ENCODE results near the gene DEF6. TPM values are rescaled to one million over a fixed set of nuclear protein-coding genes. Genes with fewer than 3 reads are reported as not detected.

The DEF6 gene, protein sequence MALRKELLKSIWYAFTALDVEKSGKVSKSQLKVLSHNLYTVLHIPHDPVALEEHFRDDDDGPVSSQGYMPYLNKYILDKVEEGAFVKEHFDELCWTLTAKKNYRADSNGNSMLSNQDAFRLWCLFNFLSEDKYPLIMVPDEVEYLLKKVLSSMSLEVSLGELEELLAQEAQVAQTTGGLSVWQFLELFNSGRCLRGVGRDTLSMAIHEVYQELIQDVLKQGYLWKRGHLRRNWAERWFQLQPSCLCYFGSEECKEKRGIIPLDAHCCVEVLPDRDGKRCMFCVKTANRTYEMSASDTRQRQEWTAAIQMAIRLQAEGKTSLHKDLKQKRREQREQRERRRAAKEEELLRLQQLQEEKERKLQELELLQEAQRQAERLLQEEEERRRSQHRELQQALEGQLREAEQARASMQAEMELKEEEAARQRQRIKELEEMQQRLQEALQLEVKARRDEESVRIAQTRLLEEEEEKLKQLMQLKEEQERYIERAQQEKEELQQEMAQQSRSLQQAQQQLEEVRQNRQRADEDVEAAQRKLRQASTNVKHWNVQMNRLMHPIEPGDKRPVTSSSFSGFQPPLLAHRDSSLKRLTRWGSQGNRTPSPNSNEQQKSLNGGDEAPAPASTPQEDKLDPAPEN
- total RNA-seq (2022; extraction: Qiagen RNA extraction), result 0.03 to 0.08 TPM (median 0.06 TPM) in 4 of 5 replicates, not detected in the other

DNA sequence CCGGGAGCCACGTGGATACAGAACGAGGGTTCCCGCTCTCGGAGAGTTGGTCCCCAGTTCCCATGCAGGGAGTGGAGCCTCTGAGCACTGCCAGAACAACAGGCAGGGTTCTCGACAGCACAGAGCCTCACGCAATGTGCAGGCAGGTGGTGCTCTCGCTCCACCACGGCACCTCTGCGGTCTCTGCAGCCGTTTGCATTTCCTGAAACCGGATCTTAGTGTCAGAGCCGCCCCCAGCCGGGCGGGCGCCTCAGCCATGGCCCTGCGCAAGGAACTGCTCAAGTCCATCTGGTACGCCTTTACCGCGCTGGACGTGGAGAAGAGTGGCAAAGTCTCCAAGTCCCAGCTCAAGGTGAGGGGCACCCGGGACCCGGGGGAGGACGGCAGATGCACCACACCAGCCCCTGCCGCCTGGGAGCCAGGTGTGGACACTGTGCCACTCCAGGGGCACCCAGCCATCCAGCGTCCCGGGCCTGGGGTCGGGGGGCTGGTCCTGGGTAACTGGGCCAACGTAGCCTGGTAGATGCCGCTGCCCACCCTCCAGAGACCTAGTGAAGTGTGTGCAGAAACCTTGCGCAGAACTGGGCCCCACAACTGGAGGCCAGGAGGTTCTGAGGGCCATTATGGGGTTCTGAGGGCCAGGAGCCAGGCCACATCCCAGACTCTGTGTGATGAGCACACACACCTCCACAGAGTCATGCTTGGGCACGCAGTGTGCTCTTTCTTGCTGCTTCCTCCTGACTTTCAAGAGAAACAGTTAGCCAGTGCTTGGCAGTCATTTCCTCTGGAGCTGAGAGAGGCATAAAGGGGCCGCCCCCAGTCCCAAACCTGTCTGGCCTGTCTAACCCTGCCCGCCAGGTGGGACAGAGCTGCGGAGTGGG is at the start of gene DEF6:
TSS of gene DEF6 (plus strand) at position 218 of the 881 bp plus-strand sequence. CDS start at position 257, 39 bp downstream.

DNA sequence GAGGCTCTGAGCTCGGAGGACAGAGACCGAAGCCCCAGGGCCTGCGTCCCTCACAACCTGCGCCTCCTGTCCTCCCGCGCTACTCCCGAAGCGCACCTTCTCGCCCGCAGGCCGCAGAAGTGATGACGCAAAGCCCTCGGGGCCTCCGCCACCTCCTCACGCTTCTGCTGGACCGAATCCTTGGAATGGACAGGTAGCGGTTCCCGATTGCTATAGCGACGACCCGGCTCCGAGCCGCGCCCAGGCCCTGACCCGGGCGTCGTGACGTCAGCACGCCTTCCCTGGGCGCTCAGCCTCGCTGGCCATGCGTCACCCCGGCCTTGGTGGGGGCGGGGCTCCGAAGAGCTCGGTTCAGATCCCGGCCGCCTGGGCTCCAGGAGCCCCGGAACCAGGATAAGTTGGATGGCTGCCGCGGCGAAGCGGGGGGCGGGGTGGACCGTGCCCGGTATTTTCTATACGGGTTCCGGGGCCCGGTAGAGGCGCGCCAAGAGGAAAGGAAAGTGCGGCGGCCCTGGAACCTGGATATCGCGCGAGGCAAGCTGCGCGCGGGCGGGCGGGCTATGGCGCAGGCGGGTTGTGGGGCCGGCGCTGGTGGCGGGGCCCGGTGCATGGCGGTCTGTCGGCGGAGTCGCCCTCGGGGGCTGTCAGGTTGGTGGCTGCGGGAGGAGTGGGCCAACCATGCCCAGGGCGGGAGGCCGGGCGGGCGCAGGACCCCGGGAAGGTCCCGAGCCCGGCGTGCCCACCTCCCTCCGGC is 38.2 kb upstream of the DEF6 start, which contains the start of gene ZNF76:
TSS of gene ZNF76 (plus strand) at position 542 of the 754 bp plus-strand sequence. CDS start 21,417 bp downstream, outside the sequence.

DNA sequence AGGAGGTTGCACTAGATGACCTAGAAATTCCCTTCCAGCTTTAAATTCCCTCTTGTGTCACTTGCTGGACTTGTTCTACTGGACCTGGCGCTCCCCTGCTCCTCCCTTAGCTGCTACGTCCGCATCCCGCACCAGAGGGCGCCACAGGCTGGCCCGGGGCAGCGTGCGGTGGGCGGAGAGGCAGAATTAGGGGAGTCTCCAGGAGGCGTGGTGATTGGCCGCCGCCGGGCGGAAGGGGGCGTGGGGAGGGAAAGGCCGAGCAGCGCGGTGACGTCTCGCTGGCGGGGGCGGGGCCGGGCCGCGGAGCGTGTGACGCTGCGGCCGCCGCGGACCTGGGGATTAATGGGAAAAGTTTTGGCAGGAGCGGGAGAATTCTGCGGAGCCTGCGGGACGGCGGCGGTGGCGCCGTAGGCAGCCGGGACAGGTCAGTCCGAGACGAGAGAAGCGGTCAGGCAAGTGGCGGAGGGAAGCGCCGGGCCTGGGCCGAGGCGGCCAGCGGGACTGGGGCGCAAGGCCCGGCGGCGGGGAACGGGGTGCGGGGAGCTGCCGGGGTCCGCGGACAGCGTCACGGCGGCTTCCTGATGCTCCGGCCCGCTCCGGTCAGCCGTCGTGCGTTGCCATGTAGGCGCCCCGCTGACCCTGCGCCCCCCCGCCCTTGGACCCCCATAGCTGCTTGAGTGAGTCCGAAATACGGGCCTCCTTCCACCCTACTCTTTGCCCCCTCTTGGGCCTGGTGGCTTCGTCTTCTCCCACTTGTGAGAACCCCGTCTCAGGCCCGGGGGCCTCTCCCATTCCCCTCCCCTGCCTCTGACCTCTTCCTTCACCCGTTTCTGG is 44.9 kb downstream of the DEF6 start, which contains the start of gene PPARD:
TSS of gene PPARD (plus strand) at position 301 of the 834 bp plus-strand sequence. CDS start 68,530 bp downstream, outside the sequence.

Other genes with a start within 250 kb of the DEF6 start
- gene TCP11, start 156.5 kb upstream of the DEF6 start, total RNA-seq (2022; extraction: Qiagen RNA extraction), result not detected in 5 replicates
- gene SCUBE3, start 83.9 kb upstream of the DEF6 start, total RNA-seq (2022; extraction: Qiagen RNA extraction), result 0.04 to 0.06 TPM (median 0.05 TPM) in 5 replicates
- 7.8 to 10.2 TPM (median 9.7 TPM) in 5 replicates for gene ZNF76, start 38.1 kb upstream of the DEF6 start, total RNA-seq (2022; extraction: Qiagen RNA extraction)
- 5.1 to 6.6 TPM (median 6.3 TPM) in 5 replicates for gene PPARD, start 44.7 kb downstream of the DEF6 start, total RNA-seq (2022; extraction: Qiagen RNA extraction)
- 3.4 to 4.2 TPM (median 3.9 TPM) in 5 replicates for gene FANCE, start 154.5 kb downstream of the DEF6 start, total RNA-seq (2022; extraction: Qiagen RNA extraction)
- 1,414 to 1,553 TPM (median 1,532 TPM) in 5 replicates for gene RPL10A, start 170.6 kb downstream of the DEF6 start, total RNA-seq (2022; extraction: Qiagen RNA extraction)
- gene TEAD3, start 199.3 kb downstream of the DEF6 start, total RNA-seq (2022; extraction: Qiagen RNA extraction), result 6.8 to 9.2 TPM (median 8.6 TPM) in 5 replicates
- gene TULP1, start 215.1 kb downstream of the DEF6 start, total RNA-seq (2022; extraction: Qiagen RNA extraction), result not detected in 5 replicates